ENCODE measurements around the gene CXCR6.
A peak's percentile ranks its signal among the peaks of the same experiment; 100 is the strongest.

CXCR6 gene

DNA sequence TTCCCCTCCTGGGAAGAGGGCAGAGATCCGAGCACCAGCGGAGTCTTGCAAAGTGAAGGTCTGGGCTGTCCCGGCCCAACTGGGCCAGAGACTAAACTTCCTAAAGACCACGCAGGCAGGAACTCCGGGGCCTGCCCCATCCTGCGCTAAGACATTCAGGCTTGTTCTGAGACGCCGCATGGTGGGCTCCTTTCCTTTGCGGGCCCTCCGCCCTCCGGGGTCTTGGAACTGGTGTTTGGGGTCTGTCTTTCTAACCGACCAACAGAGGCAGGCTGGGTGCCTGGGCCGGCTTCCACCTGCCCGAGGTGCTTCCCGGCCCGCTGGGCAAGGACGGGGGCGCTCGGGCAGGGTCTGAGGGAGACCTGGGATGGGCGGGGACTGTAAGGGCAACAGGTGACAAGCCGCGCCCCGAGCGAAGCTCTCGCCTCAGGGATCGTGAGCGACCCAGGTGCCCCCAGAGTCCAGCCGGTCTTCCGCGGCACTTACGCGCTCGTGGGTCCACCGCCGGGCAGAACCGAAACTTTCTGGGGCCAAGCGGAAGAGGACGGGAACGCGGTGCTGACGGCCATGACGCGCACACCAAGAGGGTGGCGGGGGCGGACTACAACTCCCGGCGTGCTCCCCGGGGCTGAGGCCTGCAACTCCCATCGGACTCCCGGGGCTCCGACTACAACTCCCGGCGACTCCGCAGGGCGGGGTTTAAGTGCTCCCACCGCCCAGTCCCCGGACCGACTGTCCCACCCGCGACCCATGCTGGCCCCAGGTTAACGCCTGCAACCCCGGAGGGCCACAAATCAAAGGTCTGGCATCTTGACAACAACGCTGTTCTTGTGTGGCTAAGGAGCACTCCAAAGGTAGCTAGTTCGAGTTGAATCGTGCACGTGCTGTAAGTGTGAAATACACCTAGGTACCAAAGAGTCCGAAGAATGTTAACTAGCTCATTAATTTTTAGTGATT lies 52.2 kb downstream of the CXCR6 start, which contains the start of gene FYCO1 (continued):
- TF ChIP-seq, protein P1, sequence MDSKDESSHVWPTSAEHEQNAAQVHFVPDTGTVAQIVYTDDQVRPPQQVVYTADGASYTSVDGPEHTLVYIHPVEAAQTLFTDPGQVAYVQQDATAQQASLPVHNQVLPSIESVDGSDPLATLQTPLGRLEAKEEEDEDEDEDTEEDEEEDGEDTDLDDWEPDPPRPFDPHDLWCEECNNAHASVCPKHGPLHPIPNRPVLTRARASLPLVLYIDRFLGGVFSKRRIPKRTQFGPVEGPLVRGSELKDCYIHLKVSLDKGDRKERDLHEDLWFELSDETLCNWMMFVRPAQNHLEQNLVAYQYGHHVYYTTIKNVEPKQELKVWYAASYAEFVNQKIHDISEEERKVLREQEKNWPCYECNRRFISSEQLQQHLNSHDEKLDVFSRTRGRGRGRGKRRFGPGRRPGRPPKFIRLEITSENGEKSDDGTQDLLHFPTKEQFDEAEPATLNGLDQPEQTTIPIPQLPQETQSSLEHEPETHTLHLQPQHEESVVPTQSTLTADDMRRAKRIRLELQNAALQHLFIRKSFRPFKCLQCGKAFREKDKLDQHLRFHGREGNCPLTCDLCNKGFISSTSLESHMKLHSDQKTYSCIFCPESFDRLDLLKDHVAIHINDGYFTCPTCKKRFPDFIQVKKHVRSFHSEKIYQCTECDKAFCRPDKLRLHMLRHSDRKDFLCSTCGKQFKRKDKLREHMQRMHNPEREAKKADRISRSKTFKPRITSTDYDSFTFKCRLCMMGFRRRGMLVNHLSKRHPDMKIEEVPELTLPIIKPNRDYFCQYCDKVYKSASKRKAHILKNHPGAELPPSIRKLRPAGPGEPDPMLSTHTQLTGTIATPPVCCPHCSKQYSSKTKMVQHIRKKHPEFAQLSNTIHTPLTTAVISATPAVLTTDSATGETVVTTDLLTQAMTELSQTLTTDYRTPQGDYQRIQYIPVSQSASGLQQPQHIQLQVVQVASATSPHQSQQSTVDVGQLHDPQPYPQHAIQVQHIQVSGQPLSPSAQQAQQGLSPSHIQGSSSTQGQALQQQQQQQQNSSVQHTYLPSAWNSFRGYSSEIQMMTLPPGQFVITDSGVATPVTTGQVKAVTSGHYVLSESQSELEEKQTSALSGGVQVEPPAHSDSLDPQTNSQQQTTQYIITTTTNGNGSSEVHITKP (tag by site-specific recombination; IDR thresholded peaks at IDR 0.05): peak; percentile 60; the same call in 1 of the 2 replicates
- no peak for TF ChIP-seq ZSCAN23 (tag by site-specific recombination; IDR thresholded peaks at IDR 0.05)
- TF ChIP-seq, protein P2, sequence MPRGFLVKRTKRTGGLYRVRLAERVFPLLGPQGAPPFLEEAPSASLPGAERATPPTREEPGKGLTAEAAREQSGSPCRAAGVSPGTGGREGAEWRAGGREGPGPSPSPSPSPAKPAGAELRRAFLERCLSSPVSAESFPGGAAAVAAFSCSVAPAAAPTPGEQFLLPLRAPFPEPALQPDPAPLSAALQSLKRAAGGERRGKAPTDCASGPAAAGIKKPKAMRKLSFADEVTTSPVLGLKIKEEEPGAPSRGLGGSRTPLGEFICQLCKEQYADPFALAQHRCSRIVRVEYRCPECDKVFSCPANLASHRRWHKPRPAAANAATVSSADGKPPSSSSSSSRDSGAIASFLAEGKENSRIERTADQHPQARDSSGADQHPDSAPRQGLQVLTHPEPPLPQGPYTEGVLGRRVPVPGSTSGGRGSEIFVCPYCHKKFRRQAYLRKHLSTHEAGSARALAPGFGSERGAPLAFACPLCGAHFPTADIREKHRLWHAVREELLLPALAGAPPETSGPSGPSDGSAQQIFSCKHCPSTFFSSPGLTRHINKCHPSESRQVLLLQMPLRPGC (tag by site-specific recombination; IDR thresholded peaks at IDR 0.05): no peak
- no peak for TF ChIP-seq ZNF48 (tag by site-specific recombination; IDR thresholded peaks at IDR 0.05)
- peak; percentile 21; the same call in 1 of the 2 replicates for TF ChIP-seq ZNF423 (tag by site-specific recombination; IDR thresholded peaks at IDR 0.05)
- TF ChIP-seq, protein P3, sequence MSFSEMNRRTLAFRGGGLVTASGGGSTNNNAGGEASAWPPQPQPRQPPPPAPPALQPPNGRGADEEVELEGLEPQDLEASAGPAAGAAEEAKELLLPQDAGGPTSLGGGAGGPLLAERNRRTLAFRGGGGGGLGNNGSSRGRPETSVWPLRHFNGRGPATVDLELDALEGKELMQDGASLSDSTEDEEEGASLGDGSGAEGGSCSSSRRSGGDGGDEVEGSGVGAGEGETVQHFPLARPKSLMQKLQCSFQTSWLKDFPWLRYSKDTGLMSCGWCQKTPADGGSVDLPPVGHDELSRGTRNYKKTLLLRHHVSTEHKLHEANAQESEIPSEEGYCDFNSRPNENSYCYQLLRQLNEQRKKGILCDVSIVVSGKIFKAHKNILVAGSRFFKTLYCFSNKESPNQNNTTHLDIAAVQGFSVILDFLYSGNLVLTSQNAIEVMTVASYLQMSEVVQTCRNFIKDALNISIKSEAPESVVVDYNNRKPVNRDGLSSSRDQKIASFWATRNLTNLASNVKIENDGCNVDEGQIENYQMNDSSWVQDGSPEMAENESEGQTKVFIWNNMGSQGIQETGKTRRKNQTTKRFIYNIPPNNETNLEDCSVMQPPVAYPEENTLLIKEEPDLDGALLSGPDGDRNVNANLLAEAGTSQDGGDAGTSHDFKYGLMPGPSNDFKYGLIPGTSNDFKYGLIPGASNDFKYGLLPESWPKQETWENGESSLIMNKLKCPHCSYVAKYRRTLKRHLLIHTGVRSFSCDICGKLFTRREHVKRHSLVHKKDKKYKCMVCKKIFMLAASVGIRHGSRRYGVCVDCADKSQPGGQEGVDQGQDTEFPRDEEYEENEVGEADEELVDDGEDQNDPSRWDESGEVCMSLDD (tag by site-specific recombination; IDR thresholded peaks at IDR 0.05): no peak
- no peak for TF ChIP-seq ZNF324 (tag by site-specific recombination; IDR thresholded peaks at IDR 0.05)
- no peak for TF ChIP-seq ZNF664 (tag by site-specific recombination; IDR thresholded peaks at IDR 0.05)
- TF ChIP-seq ZNF433 (tag by site-specific recombination; IDR thresholded peaks at IDR 0.05; ENCODE audit: low read depth): no peak
- TF ChIP-seq GLI4 (tag by site-specific recombination; IDR thresholded peaks at IDR 0.05): no peak
- TF ChIP-seq, protein P4, sequence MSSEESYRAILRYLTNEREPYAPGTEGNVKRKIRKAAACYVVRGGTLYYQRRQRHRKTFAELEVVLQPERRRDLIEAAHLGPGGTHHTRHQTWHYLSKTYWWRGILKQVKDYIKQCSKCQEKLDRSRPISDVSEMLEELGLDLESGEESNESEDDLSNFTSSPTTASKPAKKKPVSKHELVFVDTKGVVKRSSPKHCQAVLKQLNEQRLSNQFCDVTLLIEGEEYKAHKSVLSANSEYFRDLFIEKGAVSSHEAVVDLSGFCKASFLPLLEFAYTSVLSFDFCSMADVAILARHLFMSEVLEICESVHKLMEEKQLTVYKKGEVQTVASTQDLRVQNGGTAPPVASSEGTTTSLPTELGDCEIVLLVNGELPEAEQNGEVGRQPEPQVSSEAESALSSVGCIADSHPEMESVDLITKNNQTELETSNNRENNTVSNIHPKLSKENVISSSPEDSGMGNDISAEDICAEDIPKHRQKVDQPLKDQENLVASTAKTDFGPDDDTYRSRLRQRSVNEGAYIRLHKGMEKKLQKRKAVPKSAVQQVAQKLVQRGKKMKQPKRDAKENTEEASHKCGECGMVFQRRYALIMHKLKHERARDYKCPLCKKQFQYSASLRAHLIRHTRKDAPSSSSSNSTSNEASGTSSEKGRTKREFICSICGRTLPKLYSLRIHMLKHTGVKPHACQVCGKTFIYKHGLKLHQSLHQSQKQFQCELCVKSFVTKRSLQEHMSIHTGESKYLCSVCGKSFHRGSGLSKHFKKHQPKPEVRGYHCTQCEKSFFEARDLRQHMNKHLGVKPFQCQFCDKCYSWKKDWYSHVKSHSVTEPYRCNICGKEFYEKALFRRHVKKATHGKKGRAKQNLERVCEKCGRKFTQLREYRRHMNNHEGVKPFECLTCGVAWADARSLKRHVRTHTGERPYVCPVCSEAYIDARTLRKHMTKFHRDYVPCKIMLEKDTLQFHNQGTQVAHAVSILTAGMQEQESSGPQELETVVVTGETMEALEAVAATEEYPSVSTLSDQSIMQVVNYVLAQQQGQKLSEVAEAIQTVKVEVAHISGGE (tag by site-specific recombination; conservative IDR thresholded peaks at IDR 0.05; ENCODE audit: low read depth): peak; percentile 79; the same call in 1 of the 2 replicates
- TF ChIP-seq SP7 (tag by site-specific recombination; IDR thresholded peaks at IDR 0.05): peak; percentile 49; the same call in 1 of the 2 replicates
- no peak for TF ChIP-seq OVOL3 (tag by site-specific recombination; IDR thresholded peaks at IDR 0.05)
- TF ChIP-seq, protein P5, sequence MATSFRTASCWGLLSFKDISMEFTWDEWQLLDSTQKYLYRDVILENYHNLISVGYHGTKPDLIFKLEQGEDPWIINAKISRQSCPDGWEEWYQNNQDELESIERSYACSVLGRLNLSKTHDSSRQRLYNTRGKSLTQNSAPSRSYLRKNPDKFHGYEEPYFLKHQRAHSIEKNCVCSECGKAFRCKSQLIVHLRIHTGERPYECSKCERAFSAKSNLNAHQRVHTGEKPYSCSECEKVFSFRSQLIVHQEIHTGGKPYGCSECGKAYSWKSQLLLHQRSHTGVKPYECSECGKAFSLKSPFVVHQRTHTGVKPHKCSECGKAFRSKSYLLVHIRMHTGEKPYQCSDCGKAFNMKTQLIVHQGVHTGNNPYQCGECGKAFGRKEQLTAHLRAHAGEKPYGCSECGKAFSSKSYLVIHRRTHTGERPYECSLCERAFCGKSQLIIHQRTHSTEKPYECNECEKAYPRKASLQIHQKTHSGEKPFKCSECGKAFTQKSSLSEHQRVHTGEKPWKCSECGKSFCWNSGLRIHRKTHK (tag by site-specific recombination; IDR thresholded peaks at IDR 0.05): no peak
- peak; percentile 67 for TF ChIP-seq KLF1 (tag by site-specific recombination; IDR thresholded peaks at IDR 0.05)
- TF ChIP-seq ZNF510 (tag by site-specific recombination; IDR thresholded peaks at IDR 0.05; ENCODE audit: insufficient replicate concordance): no peak
- TF ChIP-seq KLF16 (tag by site-specific recombination; IDR thresholded peaks at IDR 0.05): peak; percentile 68; the same call in 1 of the 2 replicates
- no peak for TF ChIP-seq ZNF426 (tag by site-specific recombination; IDR thresholded peaks at IDR 0.05)
- no peak for TF ChIP-seq ZNF530 (tag by site-specific recombination; IDR thresholded peaks at IDR 0.05; ENCODE audit: low read depth)
- peak; percentile 76 for TF ChIP-seq ZBTB20 (tag by site-specific recombination; IDR thresholded peaks at IDR 0.05)
- peak; percentile 58 for TF ChIP-seq ZNF629 (tag by site-specific recombination; IDR thresholded peaks at IDR 0.05)
- TF ChIP-seq ZNF707 (tag by site-specific recombination; IDR thresholded peaks at IDR 0.05): no peak
- no peak for TF ChIP-seq TRIM28 (IDR thresholded peaks at IDR 0.05; ENCODE audit: borderline replicate concordance, low read length)
- TF ChIP-seq ZNF600 (tag by site-specific recombination; IDR thresholded peaks at IDR 0.05): no peak
- TF ChIP-seq ZNF10 (tag by site-specific recombination; IDR thresholded peaks at IDR 0.05): no peak
- no peak for TF ChIP-seq ZNF394 (tag by site-specific recombination; IDR thresholded peaks at IDR 0.05; ENCODE audit: borderline replicate concordance)
